ENCODE results near the gene CORO6. TPM values are rescaled to one million over a fixed set of nuclear protein-coding genes. Genes with fewer than 3 reads are reported as not detected.

Gene CORO6
- total and polyA plus RNA-seq, 2 of the 4 experiments (the other 2 are of a cell fraction), result 3.4 to 7.6 TPM

DNA sequence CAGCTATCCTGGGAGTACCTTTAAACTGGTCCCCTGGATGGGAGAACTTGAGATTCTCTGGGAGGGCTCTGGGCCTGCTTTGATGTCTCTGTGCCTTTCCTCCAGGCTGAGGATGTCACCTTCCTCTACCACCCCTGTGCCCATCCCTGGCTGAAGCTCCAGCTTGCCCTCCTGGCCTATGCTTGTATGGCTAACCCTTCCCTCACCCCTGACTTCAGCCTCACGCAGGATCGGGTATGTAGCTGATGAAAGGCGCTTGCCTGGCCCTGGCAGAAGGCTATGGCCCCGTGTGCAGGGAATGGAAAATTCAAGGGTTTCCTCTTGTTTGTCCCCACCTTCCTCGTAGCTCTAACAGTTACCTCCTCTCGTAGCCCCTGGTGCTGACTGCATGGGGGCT, 51.2 kb downstream of the CORO6 start:
- Histone ChIP-seq H4K20me1 (ENCODE audit: insufficient read depth, low read length) (no peaks in the 10 kb centered on the region), H3K4ac (ENCODE audit: low read depth, low read length) (peak overlapping the region; percentile 24; the same call in 1 of the 2 replicates), H3K4me3 (ENCODE audit: insufficient read depth, low read depth, low read length) (no peak overlapping the region), H4K5ac (ENCODE audit: low read depth, low read length) (no peak overlapping the region), H3K27me3 (ENCODE audit: control insufficient read depth, insufficient read depth, low read length) (no peaks in the 10 kb centered on the region), H3K18ac (ENCODE audit: low read depth, low read length) (no peak overlapping the region), H2BK120ac (ENCODE audit: low read depth, low read length) (no peak overlapping the region; the same call in 1 of the 2 replicates), H3K27ac (ENCODE audit: insufficient read depth, low read length) (no peak overlapping the region), H3K9ac (ENCODE audit: low read depth, low read length) (no peak overlapping the region), H3K9me1 (ENCODE audit: insufficient read depth, low read length) (no peaks in the 10 kb centered on the region; the same call in 1 of the 2 replicates), H3K56ac (ENCODE audit: extremely low read depth, insufficient read depth, low read length) (no peak overlapping the region), H2AK5ac (ENCODE audit: low read depth, low read length) (peak overlapping the region; percentile 33; the same call in 1 of the 2 replicates), H3K4me1 (ENCODE audit: control insufficient read depth, insufficient read depth, low read length) (peaks cover 11% of the 10 kb centered on the region), H4K8ac (ENCODE audit: low read depth in 2 of 2, low read length in 2 of 2) (no peak overlapping the region), H3K9me3 (ENCODE audit: control insufficient read depth, insufficient read depth, low read length) (no peaks in the 10 kb centered on the region), H3K36me3 (ENCODE audit: control insufficient read depth, insufficient read depth, low read length) (peaks cover 37% of the 10 kb centered on the region), H2BK20ac (ENCODE audit: low read depth, low read length) (no peak overlapping the region), H2BK15ac (ENCODE audit: low read depth, low read length) (no peak overlapping the region), H3K79me1 (ENCODE audit: low read depth in 1 of 2, low read length in 2 of 2) (peaks cover 3 to 34% of the 10 kb centered on the region in 2 experiments), H3K4me2 (ENCODE audit: low read depth, low read length) (no peak overlapping the region), H2AFZ (replicated peaks; ENCODE audit: low read length, poor library complexity) (no peak overlapping the region), H4K91ac (ENCODE audit: insufficient read depth, low read depth, low read length) (no peak overlapping the region), H2BK5ac (ENCODE audit: low read depth, low read length, poor library complexity, severe bottlenecking) (no peak overlapping the region), H3K14ac (replicated peaks; ENCODE audit: low read depth, low read length) (no peak overlapping the region), H3K23ac (ENCODE audit: low read depth, low read length) (0 out of 2 replicates have a peak overlapping the region, but pooled peaks have one; percentile 34), H2AK9ac (replicated peaks; ENCODE audit: low read depth, low read length, poor library complexity) (no peak overlapping the region)
- intact Hi-C loops (cut with micrococcal nuclease), result no loop called here
- TF ChIP-seq RCOR1 (IDR thresholded peaks at IDR 0.05; ENCODE audit: insufficient replicate concordance, low read length), result no peak
- TF ChIP-seq CTCF (conservative IDR thresholded peaks at IDR 0.05; ENCODE audit: low read depth, low read length), result no peak
- TF ChIP-seq POLR2A (IDR thresholded peaks at IDR 0.05; ENCODE audit: low read depth, low read length), result no peak
- TF ChIP-seq FOS (IDR thresholded peaks at IDR 0.05; ENCODE audit: low read depth, low read length), result no peak
- no peak for TF ChIP-seq MXI1 (IDR thresholded peaks at IDR 0.05; ENCODE audit: borderline replicate concordance, low read depth, low read length)
- no peak for TF ChIP-seq RAD21 (IDR thresholded peaks at IDR 0.05; ENCODE audit: low read length)
- TF ChIP-seq, protein P1, sequence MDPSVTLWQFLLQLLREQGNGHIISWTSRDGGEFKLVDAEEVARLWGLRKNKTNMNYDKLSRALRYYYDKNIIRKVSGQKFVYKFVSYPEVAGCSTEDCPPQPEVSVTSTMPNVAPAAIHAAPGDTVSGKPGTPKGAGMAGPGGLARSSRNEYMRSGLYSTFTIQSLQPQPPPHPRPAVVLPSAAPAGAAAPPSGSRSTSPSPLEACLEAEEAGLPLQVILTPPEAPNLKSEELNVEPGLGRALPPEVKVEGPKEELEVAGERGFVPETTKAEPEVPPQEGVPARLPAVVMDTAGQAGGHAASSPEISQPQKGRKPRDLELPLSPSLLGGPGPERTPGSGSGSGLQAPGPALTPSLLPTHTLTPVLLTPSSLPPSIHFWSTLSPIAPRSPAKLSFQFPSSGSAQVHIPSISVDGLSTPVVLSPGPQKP (IDR thresholded peaks at IDR 0.05; ENCODE audit: borderline replicate concordance, low read depth, low read length), result no peak
- no peak for TF ChIP-seq MAZ (IDR thresholded peaks at IDR 0.05; ENCODE audit: borderline replicate concordance, low read depth, low read length)
- TF ChIP-seq CHD1 (IDR thresholded peaks at IDR 0.05; ENCODE audit: low read depth, low read length), result no peak
- no peak for TF ChIP-seq BHLHE40 (IDR thresholded peaks at IDR 0.05; ENCODE audit: low read depth, low read length)
- TF ChIP-seq MAFK (IDR thresholded peaks at IDR 0.05; ENCODE audit: low read depth, low read length), result no peak
- TF ChIP-seq NFE2L2 (IDR thresholded peaks at IDR 0.05; ENCODE audit: low read depth, low read length), result no peak
- no peak for TF ChIP-seq SMC3 (IDR thresholded peaks at IDR 0.05; ENCODE audit: low read depth, low read length)
- in situ Hi-C loops (cut with MboI; ENCODE audit: low sequenced_read_pairs), result no loop called here
- no peak for ATAC-seq (ENCODE audit: low read depth)
- ChIA-PET POLR2A (ENCODE audit: unreplicated experiment) (no interaction called here), CTCF (interaction anchor here (2.3 kb wide), 1 partner anchor 202 kb away, joined by 13 read pairs; no protein-coding TSS in a partner anchor)
- no peak for DNase-seq
- 100% methylated on average over 1 of the region's 6 CpGs; no CpG with 5 or more reads in 1 of the 2 experiments for WGBS, 2 experiments (ENCODE audit: extremely low coverage in 2 of 2, insufficient read length in 1 of 2)
- BruUV-seq (replicated peaks), result no TSS peak
- dilution Hi-C loops (cut with HindIII; ENCODE audit: low sequenced_read_pairs, unreplicated experiment), result no loop called here
